DND-41 (cell line): Measurements from ENCODE around the gene SCAMP3.

Experiments used
- ATAC-seq: fragments of 200-7000 bp; cut with Tn5 transposase; 3 replicates; pipeline ENCODE4 v1.9.1; 2021; ENCODE audit warnings: low read depth; ENCODE audit not compliant: insufficient read depth
- DNase-seq: peaks from one replicate; pipeline ENCODE4 v3.0.0-alpha.2; 2020
- H2AFZ ChIP-seq: 2 replicates; pipeline ENCODE4 v1.6.0; 2012; ENCODE audit warnings: low read depth, low read length
- H3K27ac ChIP-seq: 2 replicates; pipeline ENCODE4 v1.5.1; 2012; ENCODE audit warnings: low read length, inconsistent platforms
- H3K27me3 ChIP-seq: fragments of 200-600 bp; sonication (generic); 2 replicates; pipeline ENCODE4 v1.6.0; 2012; ENCODE audit warnings: low read length, mild to moderate bottlenecking, inconsistent platforms; ENCODE audit not compliant: insufficient read depth, poor library complexity
- H3K36me3 ChIP-seq: 2 replicates; pipeline ENCODE4 v1.5.1; 2012; ENCODE audit warnings: low read length, inconsistent platforms; ENCODE audit not compliant: insufficient read depth
- H3K4me1 ChIP-seq: 2 replicates; pipeline ENCODE4 v1.5.1; 2012; ENCODE audit warnings: mild to moderate bottlenecking, low read length; ENCODE audit not compliant: insufficient read depth
- H3K4me2 ChIP-seq: 2 replicates; pipeline ENCODE4 v1.6.0; 2012; ENCODE audit warnings: mild to moderate bottlenecking, moderate library complexity, low read length, inconsistent platforms; ENCODE audit not compliant: insufficient read depth
- H3K4me3 ChIP-seq, 2 experiments: fragments of 200-600 bp in 1 of 2; shearing (Covaris generic) in 1 of 2; 2 replicates each; pipeline ENCODE4 v1.5.1; 2012 to 2016; ENCODE audit warnings: inconsistent platforms in 2 of 2, low read length in 2 of 2, mild to moderate bottlenecking in 2 of 2, low read depth in 1 of 2, moderate library complexity in 1 of 2
- H3K79me2 ChIP-seq: 2 replicates; pipeline ENCODE4 v1.6.0; 2012; ENCODE audit warnings: low read length, inconsistent platforms; ENCODE audit not compliant: insufficient read depth
- H3K9ac ChIP-seq: 2 replicates; pipeline ENCODE4 v1.6.0; 2012; ENCODE audit warnings: low read depth, mild to moderate bottlenecking, inconsistent platforms, low read length, moderate library complexity
- H3K9me3 ChIP-seq: 2 replicates; pipeline ENCODE4 v1.5.1; 2012; ENCODE audit warnings: low read length, moderate library complexity, mild to moderate bottlenecking, inconsistent platforms; ENCODE audit not compliant: insufficient read depth, severe bottlenecking
- H4K20me1 ChIP-seq: 2 replicates; pipeline ENCODE4 v1.6.0; 2012; ENCODE audit warnings: low read length; ENCODE audit not compliant: insufficient read depth
- EZH2 ChIP-seq: IDR thresholded peaks from 3 replicates; pipeline ENCODE4 v1.6.1; 2012; ENCODE audit warnings: borderline replicate concordance, low read depth, mild to moderate bottlenecking, moderate library complexity, low read length, inconsistent platforms; ENCODE audit not compliant: severe bottlenecking
- TF ChIP-seq, protein P1 (sequence below): IDR thresholded peaks from 2 replicates; pipeline ENCODE4 v1.5.1; 2012; ENCODE audit warnings: borderline replicate concordance, low read length, moderate library complexity, mild to moderate bottlenecking; ENCODE audit not compliant: poor library complexity, severe bottlenecking; ENCODE audit errors: extremely low read depth

Gene SCAMP3

DNA sequence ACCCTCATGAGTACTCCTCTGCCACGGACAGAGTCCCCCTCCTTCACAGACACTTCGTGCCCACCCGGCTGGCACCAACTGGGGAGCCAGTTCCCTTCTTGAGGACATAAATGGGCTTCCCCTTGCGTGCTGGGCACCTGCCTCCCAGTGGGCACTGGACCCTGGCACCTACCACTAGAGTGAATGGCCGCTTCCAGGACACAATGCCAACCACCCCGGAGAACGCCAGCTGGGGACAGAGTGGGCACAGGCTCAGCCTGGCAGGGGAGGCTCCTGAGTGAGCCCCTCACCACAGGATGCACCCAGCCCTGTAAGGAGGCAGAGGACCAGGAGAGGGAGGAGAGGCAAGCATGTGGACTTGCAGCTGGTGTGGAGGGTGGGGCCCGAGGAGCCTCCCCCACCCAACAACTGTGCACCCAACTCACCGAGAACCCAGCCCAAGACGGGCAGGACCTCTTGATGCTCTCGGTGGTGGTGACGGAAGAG lies 7.9 kb downstream of the SCAMP3 start:
- peak overlapping the region; percentile 67 for H3K27ac ChIP-seq
- H4K20me1 ChIP-seq: no peaks in the 10 kb centered on the region
- H3K36me3 ChIP-seq: peaks cover 12% of the 10 kb centered on the region
- peaks cover 47% of the 10 kb centered on the region for H3K4me1 ChIP-seq
- peaks cover 21% of the 10 kb centered on the region for H3K79me2 ChIP-seq
- peak; percentile 32 for DNase-seq
- H3K27me3 ChIP-seq: no peaks in the 10 kb centered on the region
- H3K4me3 ChIP-seq: peak overlapping the region; percentile 49 to 60; a peak in 3 of 4 replicates
- peak overlapping the region; percentile 66 for H3K9ac ChIP-seq
- peak overlapping the region; percentile 85 for H3K4me2 ChIP-seq
- TF ChIP-seq EZH2: no peak
- TF ChIP-seq, protein P1, sequence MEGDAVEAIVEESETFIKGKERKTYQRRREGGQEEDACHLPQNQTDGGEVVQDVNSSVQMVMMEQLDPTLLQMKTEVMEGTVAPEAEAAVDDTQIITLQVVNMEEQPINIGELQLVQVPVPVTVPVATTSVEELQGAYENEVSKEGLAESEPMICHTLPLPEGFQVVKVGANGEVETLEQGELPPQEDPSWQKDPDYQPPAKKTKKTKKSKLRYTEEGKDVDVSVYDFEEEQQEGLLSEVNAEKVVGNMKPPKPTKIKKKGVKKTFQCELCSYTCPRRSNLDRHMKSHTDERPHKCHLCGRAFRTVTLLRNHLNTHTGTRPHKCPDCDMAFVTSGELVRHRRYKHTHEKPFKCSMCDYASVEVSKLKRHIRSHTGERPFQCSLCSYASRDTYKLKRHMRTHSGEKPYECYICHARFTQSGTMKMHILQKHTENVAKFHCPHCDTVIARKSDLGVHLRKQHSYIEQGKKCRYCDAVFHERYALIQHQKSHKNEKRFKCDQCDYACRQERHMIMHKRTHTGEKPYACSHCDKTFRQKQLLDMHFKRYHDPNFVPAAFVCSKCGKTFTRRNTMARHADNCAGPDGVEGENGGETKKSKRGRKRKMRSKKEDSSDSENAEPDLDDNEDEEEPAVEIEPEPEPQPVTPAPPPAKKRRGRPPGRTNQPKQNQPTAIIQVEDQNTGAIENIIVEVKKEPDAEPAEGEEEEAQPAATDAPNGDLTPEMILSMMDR: no peak
- H3K9me3 ChIP-seq: no peaks in the 10 kb centered on the region
- ATAC-seq: no peak
- 0 out of 2 replicates have a peak overlapping the region, but pooled peaks have one; percentile 61 for H2AFZ ChIP-seq

DNA sequence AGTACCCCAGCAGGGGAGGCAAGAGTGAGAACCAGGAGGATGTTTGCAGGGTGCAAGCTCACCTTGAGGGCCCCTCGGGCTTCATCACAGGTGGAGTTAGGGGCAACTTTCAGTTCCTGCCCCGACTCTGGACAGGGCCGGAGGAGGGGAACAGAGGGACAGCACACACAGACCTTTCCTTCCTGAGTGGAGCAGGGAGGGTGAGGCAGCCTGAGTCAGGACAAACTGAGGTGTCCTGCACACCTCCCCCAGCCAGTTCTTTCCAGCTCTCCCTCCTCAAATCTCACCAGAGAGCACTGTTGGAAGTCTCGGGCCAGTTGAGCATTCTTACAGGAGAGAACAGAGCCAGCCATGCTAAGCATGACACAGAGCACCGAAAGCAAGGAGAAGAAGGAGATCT lies 8.4 kb downstream of the SCAMP3 start:
- Histone ChIP-seq H2AFZ (no peak overlapping the region), H3K27ac (peak overlapping the region; percentile 67), H3K36me3 (peaks cover 13% of the 10 kb centered on the region), H3K27me3 (no peaks in the 10 kb centered on the region), H3K4me2 (peak overlapping the region; percentile 85), H4K20me1 (no peaks in the 10 kb centered on the region), H3K4me3 (peak overlapping the region in 1 of 2 experiments; percentile 60; a peak in 2 of 4 replicates), H3K9ac (peak overlapping the region; percentile 66), H3K9me3 (no peaks in the 10 kb centered on the region), H3K4me1 (peaks cover 47% of the 10 kb centered on the region), H3K79me2 (peaks cover 21% of the 10 kb centered on the region)
- ATAC-seq (no peak), DNase-seq (no peak)
- TF ChIP-seq, protein P1: no peak
- TF ChIP-seq EZH2: no peak

DNA sequence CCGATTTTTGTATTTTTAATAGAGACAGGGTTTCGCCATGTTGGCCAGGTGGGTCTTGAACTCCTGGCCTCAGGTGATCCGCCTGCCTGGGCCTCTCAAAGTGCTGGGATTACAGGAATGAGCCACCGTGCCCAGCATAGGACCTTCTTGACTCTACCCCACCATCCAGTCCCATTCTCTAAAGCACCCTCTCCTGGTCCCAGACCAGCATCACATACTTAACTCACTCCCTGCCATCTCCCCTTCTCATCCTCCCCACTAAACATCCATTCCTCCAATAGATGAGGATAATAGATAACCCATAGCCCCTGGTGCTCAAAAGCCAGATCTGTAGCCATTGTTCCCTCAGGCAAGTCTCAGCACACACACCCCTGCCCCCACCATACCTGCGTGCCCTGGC lies 9.0 kb downstream of the SCAMP3 start:
- H3K79me2 ChIP-seq: peaks cover 21% of the 10 kb centered on the region

More for the DNA sequence above, 9.0 kb downstream of the SCAMP3 start:
- H4K20me1 ChIP-seq: no peaks in the 10 kb centered on the region
- peak overlapping the region; percentile 85 for H3K4me2 ChIP-seq
- DNase-seq: no peak
- H3K9me3 ChIP-seq: no peaks in the 10 kb centered on the region
- peak overlapping the region; percentile 66; the same call in 1 of the 2 replicates for H3K9ac ChIP-seq
- no peak for ATAC-seq
- peak overlapping the region; percentile 67; the same call in 1 of the 2 replicates for H3K27ac ChIP-seq
- H3K4me3 ChIP-seq: peak overlapping the region in 1 of 2 experiments; percentile 60; a peak in 1 of 4 replicates
- H3K4me1 ChIP-seq: peaks cover 47% of the 10 kb centered on the region
- TF ChIP-seq, protein P1: no peak
- TF ChIP-seq EZH2: no peak
- H3K27me3 ChIP-seq: no peaks in the 10 kb centered on the region
- no peak overlapping the region for H2AFZ ChIP-seq
- H3K36me3 ChIP-seq: peaks cover 17% of the 10 kb centered on the region
